MG63 (cell line): Measurements from ENCODE around the gene LHX2. TPM values are rescaled to one million over a fixed set of nuclear protein-coding genes. Genes with fewer than 3 reads are reported as not detected.
A peak's percentile ranks its signal among the peaks of the same experiment; 100 is the strongest.

Experiments
- DNase-seq: peaks from one replicate; pipeline ENCODE4 v3.0.0-alpha.2; 2020
- H3K27me3 ChIP-seq: fragments of 250-450 bp; sonication (Bioruptor Pico); 2 replicates; pipeline ENCODE4 v1.5.1; 2020; ENCODE audit warnings: mild to moderate bottlenecking, moderate library complexity
- H3K36me3 ChIP-seq: fragments of 250-450 bp; sonication (Bioruptor Pico); 2 replicates; pipeline ENCODE4 v1.5.1; 2020; ENCODE audit warnings: mild to moderate bottlenecking, moderate library complexity
- H3K4me3 ChIP-seq: fragments of 250-450 bp; sonication (Bioruptor Pico); 2 replicates; pipeline ENCODE4 v1.5.1; 2020; ENCODE audit warnings: mild to moderate bottlenecking, moderate library complexity
- H3K9me3 ChIP-seq: fragments of 250-450 bp; sonication (Bioruptor Pico); 2 replicates; pipeline ENCODE4 v1.5.1; 2020; ENCODE audit warnings: mild to moderate bottlenecking, moderate library complexity
- total RNA-seq: library from RNA; depleted of rRNA; stranded (reverse); fragments of >200 nt; shearing (Covaris generic); gene quantifications from 2 replicates; pipeline ENCODE4 v1.2.3, GENCODE V29; 2014; ENCODE audit warnings: low replicate concordance

LHX2 gene
- total RNA-seq, 1 experiment from 2014 or later, result 0.49 TPM

GRCh38 chr9:124008303-124008693 is 3.3 kb upstream of the LHX2 start:
- peak overlapping the region; percentile 22 for H3K4me3 ChIP-seq
- H3K27me3 ChIP-seq, result peaks cover 62% of the 10 kb centered on the region
- no peaks in the 10 kb centered on the region for H3K9me3 ChIP-seq
- no peaks in the 10 kb centered on the region for H3K36me3 ChIP-seq
- DNase-seq, result peak; percentile 22

GRCh38 chr9:124008694-124009530 is 2.7 kb upstream of the LHX2 start:
- no peaks in the 10 kb centered on the region for H3K36me3 ChIP-seq
- peaks cover 56% of the 10 kb centered on the region for H3K27me3 ChIP-seq
- no peak for DNase-seq
- no peaks in the 10 kb centered on the region for H3K9me3 ChIP-seq
- H3K4me3 ChIP-seq, result peak overlapping the region; percentile 22

GRCh38 chr9:124009531-124010217 is 1.9 kb upstream of the LHX2 start:
- H3K4me3 ChIP-seq, result no peak overlapping the region

GRCh38 chr9:124010303-124010664 is 1.3 kb upstream of the LHX2 start:
- no peaks in the 10 kb centered on the region for H3K9me3 ChIP-seq
- no peak for DNase-seq
- H3K4me3 ChIP-seq, result no peak overlapping the region
- no peaks in the 10 kb centered on the region for H3K36me3 ChIP-seq
- peaks cover 42% of the 10 kb centered on the region for H3K27me3 ChIP-seq

More at GRCh38 chr9:124009531-124010217, 1.9 kb upstream of the LHX2 start:
- Histone ChIP-seq H3K36me3 (no peaks in the 10 kb centered on the region), H3K9me3 (no peaks in the 10 kb centered on the region), H3K27me3 (peaks cover 48% of the 10 kb centered on the region)
- no peak for DNase-seq

- peaks cover 37% of the 10 kb centered on the region for H3K27me3 ChIP-seq
- H3K4me3 ChIP-seq, result peak overlapping the region; percentile 74
- no peaks in the 10 kb centered on the region for H3K9me3 ChIP-seq
- peak; percentile 40 for DNase-seq
- H3K36me3 ChIP-seq, result no peaks in the 10 kb centered on the region
These were observed 775 bp upstream of the LHX2 start for GRCh38 chr9:124010665-124011321.

- Histone ChIP-seq H3K4me3 (peak overlapping the region; percentile 23; the same call in 1 of the 2 replicates), H3K9me3 (no peaks in the 10 kb centered on the region), H3K36me3 (no peaks in the 10 kb centered on the region), H3K27me3 (peaks cover 18% of the 10 kb centered on the region)
- DNase-seq, result no peak
These were observed 1.1 kb downstream of the LHX2 start for GRCh38 chr9:124012368-124013301.

GRCh38 chr9:124013309-124014210 is 2.0 kb downstream of the LHX2 start:
- H3K36me3 ChIP-seq, result no peaks in the 10 kb centered on the region
- no peak for DNase-seq
- no peaks in the 10 kb centered on the region for H3K9me3 ChIP-seq
- no peak overlapping the region for H3K4me3 ChIP-seq
- peaks cover 9% of the 10 kb centered on the region for H3K27me3 ChIP-seq

GRCh38 chr9:124014211-124014955 is 2.8 kb downstream of the LHX2 start:
- Histone ChIP-seq H3K4me3 (no peak overlapping the region), H3K27me3 (peaks cover 2% of the 10 kb centered on the region; the same call in 1 of the 2 replicates), H3K36me3 (no peaks in the 10 kb centered on the region), H3K9me3 (no peaks in the 10 kb centered on the region)
- DNase-seq, result no peak

GRCh38 chr9:124014956-124015660 is 3.5 kb downstream of the LHX2 start:
- no peaks in the 10 kb centered on the region for H3K27me3 ChIP-seq
- no peak overlapping the region for H3K4me3 ChIP-seq
- H3K9me3 ChIP-seq, result no peaks in the 10 kb centered on the region
- no peaks in the 10 kb centered on the region for H3K36me3 ChIP-seq
- no peak for DNase-seq

GRCh38 chr9:124015661-124016131 is 4.1 kb downstream of the LHX2 start:
- DNase-seq, result no peak
- Histone ChIP-seq H3K4me3 (no peak overlapping the region), H3K36me3 (no peaks in the 10 kb centered on the region), H3K9me3 (no peaks in the 10 kb centered on the region), H3K27me3 (no peaks in the 10 kb centered on the region)

- Histone ChIP-seq H3K4me3 (no peak overlapping the region), H3K27me3 (no peaks in the 10 kb centered on the region)
- DNase-seq, result no peak
These were observed 4.8 kb downstream of the LHX2 start for GRCh38 chr9:124016175-124017050.

GRCh38 chr9:124017051-124017928 is 5.7 kb downstream of the LHX2 start:
- no peak for DNase-seq
- no peaks in the 10 kb centered on the region for H3K36me3 ChIP-seq
- H3K27me3 ChIP-seq, result no peaks in the 10 kb centered on the region
- H3K9me3 ChIP-seq, result no peaks in the 10 kb centered on the region
- no peak overlapping the region for H3K4me3 ChIP-seq

More at GRCh38 chr9:124016175-124017050, 4.8 kb downstream of the LHX2 start:
- Histone ChIP-seq H3K9me3 (no peaks in the 10 kb centered on the region), H3K36me3 (no peaks in the 10 kb centered on the region)
